Endodermal cell (in vitro differentiated cells): ENCODE measurements around the gene ASAP3. TPM values are rescaled to one million over a fixed set of nuclear protein-coding genes. Genes with fewer than 3 reads are reported as not detected.

ENCODE experiments used
- DNase-seq: peaks from one replicate; pipeline ENCODE4 v3.0.0-alpha.2; 2017
- H3K27ac ChIP-seq: 2 replicates; pipeline ENCODE4 v1.5.1; 2013; ENCODE audit warnings: mild to moderate bottlenecking, low read depth, low read length, moderate library complexity
- H3K27me3 ChIP-seq: 2 replicates; pipeline ENCODE4 v1.6.1; 2013; ENCODE audit warnings: mild to moderate bottlenecking, low read length, moderate library complexity; ENCODE audit not compliant: insufficient read depth, control insufficient read depth, poor library complexity, severe bottlenecking
- H3K36me3 ChIP-seq: 2 replicates; pipeline ENCODE4 v1.7.0; 2013; ENCODE audit warnings: mild to moderate bottlenecking, low read length, moderate library complexity; ENCODE audit not compliant: control insufficient read depth, insufficient read depth
- H3K4me1 ChIP-seq: one replicate; pipeline ENCODE4 v1.7.0; 2013; ENCODE audit warnings: low read length; ENCODE audit not compliant: control insufficient read depth, insufficient read depth
- H3K4me3 ChIP-seq: 2 replicates; pipeline ENCODE4 v1.5.1; 2013; ENCODE audit warnings: mild to moderate bottlenecking, low read length, moderate library complexity
- H3K9ac ChIP-seq: 2 replicates; pipeline ENCODE4 v1.6.1; 2013; ENCODE audit warnings: mild to moderate bottlenecking, low read length, moderate library complexity; ENCODE audit not compliant: poor library complexity, severe bottlenecking; ENCODE audit errors: extremely low read depth
- H3K9me3 ChIP-seq: 2 replicates; pipeline ENCODE4 v1.6.1; 2013; ENCODE audit warnings: mild to moderate bottlenecking, low read length, moderate library complexity; ENCODE audit not compliant: control insufficient read depth
- H3K27ac Mint-ChIP-seq: 2 replicates; pipeline ENCODE4 v1.8.0; 2020; ENCODE audit warnings: mixed read lengths
- H3K27me3 Mint-ChIP-seq: 2 replicates; pipeline ENCODE4 v1.8.0; 2021; ENCODE audit warnings: mild to moderate bottlenecking, mixed read lengths; ENCODE audit not compliant: insufficient read depth
- H3K36me3 Mint-ChIP-seq: 2 replicates; pipeline ENCODE4 v1.8.0; 2020; ENCODE audit warnings: low read depth, mixed read lengths
- H3K4me1 Mint-ChIP-seq: 2 replicates; pipeline ENCODE4 v1.8.0; 2020; ENCODE audit warnings: mixed read lengths
- H3K4me3 Mint-ChIP-seq: 2 replicates; pipeline ENCODE4 v1.8.0; 2020; ENCODE audit warnings: mild to moderate bottlenecking, moderate library complexity, mixed read lengths
- H3K9me3 Mint-ChIP-seq: 2 replicates; pipeline ENCODE4 v1.8.0; 2020; ENCODE audit warnings: mild to moderate bottlenecking, mixed read lengths
- WGBS, 2 experiments: methylation state at CpG; one replicate each; pipeline versions ENCODE4 v1.1.5 to v1.1.7; 2013; ENCODE audit warnings: missing lambda C conversion rate in 2 of 2, mixed read lengths in 1 of 2; ENCODE audit not compliant: insufficient coverage in 1 of 2, insufficient read length in 1 of 2; 5-methylcytosine and 5-hydroxymethylcytosine counted together
- total RNA-seq, 2 donors: library from RNA; stranded (reverse); fragmentation: NEBNext Ultra II Directional in 1 of 2; extraction: Animal tissue kit (Norgen Biotek cat#: 25700) in 1 of 2; gene quantifications; 2 replicates in 1 of 2; 3 replicates in 1 of 2; pipeline ENCODE4 v1.2.1, GENCODE V29; 2021
- TF ChIP-seq, protein P1 (sequence below): fragments of 200-600 bp; sonication (generic); conservative IDR thresholded peaks from 2 replicates; pipeline ENCODE4 v1.5.0; 2021; ENCODE audit warnings: antibody characterized with exemption, mild to moderate bottlenecking

The ASAP3 gene
- total RNA-seq, 2 donors from 2014 or later, result 78.7 to 91.0 TPM

DNA sequence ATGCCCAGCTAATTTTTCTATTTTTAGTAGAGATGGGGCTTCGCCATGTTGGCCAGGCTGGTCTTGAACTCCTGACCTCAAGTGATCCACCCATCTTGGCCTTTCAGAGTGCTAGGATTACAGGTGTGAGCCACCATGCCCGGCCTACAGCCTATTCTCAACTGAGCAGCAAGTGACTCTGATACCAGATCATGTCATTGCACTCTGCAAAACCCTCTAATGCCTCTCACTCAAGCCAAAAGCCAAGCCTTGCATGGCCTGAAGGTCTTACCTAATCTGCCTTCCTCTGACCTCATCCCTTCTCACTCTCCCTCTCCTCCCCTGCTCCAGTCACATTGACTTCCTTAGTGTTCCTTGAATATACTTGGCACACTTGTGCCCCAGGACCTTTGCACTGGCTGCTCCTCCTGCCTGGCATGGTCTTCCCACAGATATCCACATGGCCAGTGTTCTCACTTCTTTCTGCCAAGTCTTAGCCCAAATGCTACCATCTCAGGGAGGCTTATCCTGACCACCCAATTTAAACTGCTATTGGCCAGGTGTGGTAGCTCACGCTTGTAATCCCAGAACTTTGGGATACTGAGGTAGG lies 8.2 kb upstream of the ASAP3 start:
- Mint-ChIP-seq H3K27me3 (peaks cover 27% of the 10 kb centered on the region), H3K9me3 (no peaks in the 10 kb centered on the region), H3K4me3 (no peak overlapping the region), H3K4me1 (no peaks in the 10 kb centered on the region), H3K27ac (no peak overlapping the region), H3K36me3 (no peaks in the 10 kb centered on the region)
- H3K4me3 ChIP-seq, result no peak overlapping the region
- no peak overlapping the region for H3K9ac ChIP-seq
- TF ChIP-seq, protein P1, sequence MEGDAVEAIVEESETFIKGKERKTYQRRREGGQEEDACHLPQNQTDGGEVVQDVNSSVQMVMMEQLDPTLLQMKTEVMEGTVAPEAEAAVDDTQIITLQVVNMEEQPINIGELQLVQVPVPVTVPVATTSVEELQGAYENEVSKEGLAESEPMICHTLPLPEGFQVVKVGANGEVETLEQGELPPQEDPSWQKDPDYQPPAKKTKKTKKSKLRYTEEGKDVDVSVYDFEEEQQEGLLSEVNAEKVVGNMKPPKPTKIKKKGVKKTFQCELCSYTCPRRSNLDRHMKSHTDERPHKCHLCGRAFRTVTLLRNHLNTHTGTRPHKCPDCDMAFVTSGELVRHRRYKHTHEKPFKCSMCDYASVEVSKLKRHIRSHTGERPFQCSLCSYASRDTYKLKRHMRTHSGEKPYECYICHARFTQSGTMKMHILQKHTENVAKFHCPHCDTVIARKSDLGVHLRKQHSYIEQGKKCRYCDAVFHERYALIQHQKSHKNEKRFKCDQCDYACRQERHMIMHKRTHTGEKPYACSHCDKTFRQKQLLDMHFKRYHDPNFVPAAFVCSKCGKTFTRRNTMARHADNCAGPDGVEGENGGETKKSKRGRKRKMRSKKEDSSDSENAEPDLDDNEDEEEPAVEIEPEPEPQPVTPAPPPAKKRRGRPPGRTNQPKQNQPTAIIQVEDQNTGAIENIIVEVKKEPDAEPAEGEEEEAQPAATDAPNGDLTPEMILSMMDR, result no peak
- H3K9me3 ChIP-seq, result no peaks in the 10 kb centered on the region
- DNase-seq, result no peak
- no peaks in the 10 kb centered on the region for H3K36me3 ChIP-seq
- 92 to 100% methylated on average over 1 to 3 of the region's 3 CpGs for WGBS, 2 experiments
- no peaks in the 10 kb centered on the region for H3K27me3 ChIP-seq
- H3K4me1 ChIP-seq, result no peaks in the 10 kb centered on the region
- H3K27ac ChIP-seq, result no peak overlapping the region

DNA sequence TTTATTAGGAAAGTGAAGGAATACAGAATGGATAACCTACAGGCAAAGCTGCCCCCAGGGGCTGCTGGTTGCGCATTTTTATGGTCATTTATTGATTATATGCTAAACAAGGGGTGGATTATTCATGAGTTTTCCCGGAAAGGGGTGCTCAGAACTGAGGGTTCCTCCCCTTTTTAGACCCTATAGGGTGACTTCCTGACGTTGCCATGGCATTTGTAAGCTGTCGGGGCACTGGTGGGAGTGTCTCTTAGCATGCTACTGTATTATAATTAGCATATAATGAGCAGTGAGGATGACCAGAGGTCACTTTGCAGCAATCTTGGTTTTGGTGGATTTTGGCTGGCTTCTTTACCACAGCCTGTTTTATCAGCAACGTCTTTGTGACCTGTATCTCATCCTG lies 5.9 kb upstream of the ASAP3 start:
- Histone ChIP-seq H3K9ac (no peak overlapping the region), H3K27ac (no peak overlapping the region), H3K27me3 (peaks cover 13% of the 10 kb centered on the region), H3K4me3 (no peak overlapping the region), H3K4me1 (no peaks in the 10 kb centered on the region), H3K36me3 (no peaks in the 10 kb centered on the region), H3K9me3 (no peaks in the 10 kb centered on the region)
- Mint-ChIP-seq H3K4me1 (peaks cover 3% of the 10 kb centered on the region), H3K36me3 (no peaks in the 10 kb centered on the region), H3K9me3 (no peaks in the 10 kb centered on the region), H3K27me3 (peaks cover 45% of the 10 kb centered on the region), H3K4me3 (no peak overlapping the region), H3K27ac (no peak overlapping the region)
- 66% methylated on average over 5 of the region's 5 CpGs; no CpG with 5 or more reads in 1 of the 2 experiments for WGBS, 2 experiments
- DNase-seq, result no peak
- TF ChIP-seq, protein P1, result no peak

DNA sequence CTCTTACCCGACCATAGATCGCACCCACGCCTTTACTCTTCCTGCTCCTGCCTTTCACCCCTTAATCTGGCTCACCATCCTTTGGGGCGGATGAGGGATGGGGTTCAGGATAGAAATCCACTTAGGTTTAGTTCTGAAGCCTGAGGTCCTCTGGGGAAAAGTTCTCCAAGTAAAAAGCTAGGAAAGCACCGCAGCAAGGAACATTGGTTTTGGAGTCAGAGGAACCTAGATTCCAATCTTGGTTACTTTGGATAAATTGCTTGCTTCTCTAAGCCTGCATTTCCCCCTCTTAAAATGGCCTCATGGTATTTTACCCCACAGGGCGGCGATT lies 988 bp upstream of the ASAP3 start:
- WGBS, 2 experiments, result 76 to 96% methylated on average over 3 to 7 of the region's 7 CpGs
- Histone ChIP-seq H3K9ac (no peak overlapping the region), H3K27me3 (peaks cover 14% of the 10 kb centered on the region), H3K36me3 (no peaks in the 10 kb centered on the region), H3K9me3 (no peaks in the 10 kb centered on the region), H3K27ac (no peak overlapping the region), H3K4me3 (peak overlapping the region; percentile 77), H3K4me1 (peaks cover 4% of the 10 kb centered on the region)
- Mint-ChIP-seq H3K36me3 (no peaks in the 10 kb centered on the region), H3K4me1 (peaks cover 17% of the 10 kb centered on the region), H3K9me3 (no peaks in the 10 kb centered on the region), H3K27me3 (peaks cover 32% of the 10 kb centered on the region), H3K27ac (peak overlapping the region; percentile 89), H3K4me3 (peak overlapping the region; percentile 95)
- TF ChIP-seq, protein P1, result no peak
- DNase-seq, result no peak
